H1 (cell line): ENCODE measurements around the gene ZSCAN10. TPM values are rescaled to one million over a fixed set of nuclear protein-coding genes. Genes with fewer than 3 reads are reported as not detected.

Experiments
- GABPA ChIP-seq: IDR thresholded peaks from 2 replicates; pipeline ENCODE4 v1.6.1; 2011; ENCODE audit warnings: mild to moderate bottlenecking, low read length, moderate library complexity, borderline replicate concordance; ENCODE audit not compliant: insufficient read depth
- HDAC2 ChIP-seq, 2 experiments: fragments of 300-600 bp in 1 of 2; sonication (generic) in 1 of 2; IDR thresholded peaks; 2 replicates each; pipeline ENCODE4 v1.6.1; 2011 to 2012; ENCODE audit warnings: low read depth in 2 of 2, low read length in 2 of 2, mild to moderate bottlenecking in 2 of 2, moderate library complexity in 2 of 2, borderline replicate concordance in 1 of 2, inconsistent platforms in 1 of 2
- KDM1A ChIP-seq: fragments of 200-600, 300-600 bp; sonication (generic); IDR thresholded peaks from 2 replicates; pipeline ENCODE4 v1.7.1; 2016; ENCODE audit warnings: mild to moderate bottlenecking, low read length, borderline replicate concordance
- KDM4A ChIP-seq: IDR thresholded peaks from one replicate; pipeline ENCODE4 v1.7.1; 2012; ENCODE audit warnings: low read depth, mild to moderate bottlenecking, moderate library complexity, low read length, inconsistent platforms; ENCODE audit not compliant: severe bottlenecking
- POU5F1 ChIP-seq: IDR thresholded peaks from 2 replicates; pipeline ENCODE4 v1.6.1; 2011; ENCODE audit warnings: low read depth, mild to moderate bottlenecking, low read length, moderate library complexity
- RXRA ChIP-seq: IDR thresholded peaks from 2 replicates; pipeline ENCODE4 v1.6.1; 2011; ENCODE audit warnings: low read depth, mild to moderate bottlenecking, low read length, moderate library complexity; ENCODE audit not compliant: insufficient read depth
- SP4 ChIP-seq: IDR thresholded peaks from 2 replicates; pipeline ENCODE4 v1.6.1; 2012; ENCODE audit warnings: low read length, inconsistent platforms
- SUZ12 ChIP-seq: fragments of 200-600 bp; sonication (generic); IDR thresholded peaks from 2 replicates; pipeline ENCODE4 v1.6.1; 2012; ENCODE audit warnings: mild to moderate bottlenecking, inconsistent platforms, low read length, moderate library complexity, mixed read lengths
- YY1 ChIP-seq: IDR thresholded peaks from 2 replicates; pipeline ENCODE4 v1.6.1; 2011; ENCODE audit warnings: low read depth, mild to moderate bottlenecking, low read length
- polyA plus RNA-seq, 7 experiments: library from polyadenylated mRNA; depleted of rRNA in 3 of 7; stranded (reverse) in 5 of 7; unstranded in 2 of 7; fragments of >200 nt in 5 of 7; fragments of 200-250 nt in 2 of 7; gene quantifications; 1 replicate in 5 of 7; 2 replicates in 1 of 7; 4 replicates in 1 of 7; pipeline versions ENCODE4 v1.2.1 to v1.2.3, GENCODE V29; 2011 to 2013; ENCODE audit warnings: missing spikeins in 2 of 7, mixed read lengths in 2 of 7
- total RNA-seq: library from RNA; stranded (reverse); fragmentation: NEBNext Ultra II Directional; extraction: Animal tissue kit (Norgen Biotek cat#: 25700); gene quantifications from 2 replicates; pipeline ENCODE4 v1.2.1, GENCODE V29; 2021

The ZSCAN10 gene
- total and polyA plus RNA-seq, 2 of the 8 experiments (the other 6 are each of a cell fraction or from before 2014, with no cell fraction given): 209 to 314 TPM

DNA sequence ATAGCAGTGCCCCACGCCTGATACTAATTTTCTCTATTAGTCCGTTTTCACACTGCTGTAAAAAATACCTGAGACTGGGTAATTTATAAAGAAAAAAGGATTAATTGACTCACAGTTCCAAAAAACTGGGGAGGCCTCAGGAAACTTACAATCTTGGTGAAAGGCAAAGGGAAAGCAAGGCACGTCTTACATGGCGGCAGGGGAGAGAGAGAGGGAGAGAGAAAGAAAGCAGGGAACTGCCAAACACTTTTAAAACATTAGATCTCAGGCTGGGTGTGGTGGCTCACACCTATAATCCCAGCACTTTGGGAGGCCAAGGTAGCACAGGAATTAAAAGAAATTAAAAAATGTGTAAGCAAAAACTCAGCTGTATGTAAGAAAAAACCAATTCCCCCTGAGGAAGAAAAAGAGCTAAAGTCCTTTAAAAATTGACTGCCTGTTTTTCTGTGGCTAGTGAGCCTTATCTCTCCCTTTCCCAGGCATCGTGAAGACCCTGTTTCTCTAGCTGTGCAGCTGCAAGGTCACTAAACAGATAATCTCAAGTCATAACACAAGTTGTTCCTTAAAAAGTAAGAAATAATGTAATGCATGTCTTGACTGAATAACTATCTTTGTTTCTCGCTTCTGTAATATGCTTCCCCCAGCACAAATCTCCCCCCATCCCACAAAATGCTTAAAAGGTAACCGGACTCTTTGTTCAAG is 14.0 kb downstream of the ZSCAN10 start (continued):
- no peak for TF ChIP-seq RXRA
- no peak for TF ChIP-seq HDAC2 (IDR thresholded peaks at IDR 0.05; ENCODE audit: borderline replicate concordance in 1 of 2, low read depth in 2 of 2, low read length in 2 of 2)
- no peak for TF ChIP-seq POU5F1
- no peak for TF ChIP-seq GABPA
- TF ChIP-seq KDM1A: no peak
- TF ChIP-seq SUZ12: no peak
- no peak for TF ChIP-seq YY1
- no peak for TF ChIP-seq KDM4A
- no peak for TF ChIP-seq SP4
